AG04450 (cell line): ENCODE measurements around the gene BRIP1. TPM values are rescaled to one million over a fixed set of nuclear protein-coding genes. Genes with fewer than 3 reads are reported as not detected.

Source experiments
- CTCF ChIA-PET: fragments of 300-600, 350-600 bp; formaldehyde crosslinking; extraction: SDS; loops from one replicate; lab custom pipeline; 2022; ENCODE audit warnings: antibody characterized with exemption, inconsistent platforms; lab: Charles Lee
- POLR2A ChIA-PET: fragments of 350-600 bp; formaldehyde crosslinking; extraction: SDS; loops from one replicate; lab custom pipeline; 2021; ENCODE audit warnings: antibody characterized with exemption, inconsistent platforms; lab: Yijun Ruan, JAX
- DNase-seq: peaks from one replicate; pipeline ENCODE4 v3.0.0-alpha.2; 2011; ENCODE audit warnings: low read depth, low spot score
- H3K27ac ChIP-seq: one replicate; pipeline ENCODE4 v1.5.1; 2012; ENCODE audit warnings: low read depth, low read length, control low read depth
- H3K27me3 ChIP-seq: one replicate; pipeline ENCODE4 v1.6.0; 2012; ENCODE audit warnings: low read length; ENCODE audit not compliant: control insufficient read depth, insufficient read depth
- H3K4me3 ChIP-seq: 2 replicates; pipeline ENCODE4 v1.5.1; 2011; ENCODE audit warnings: mild to moderate bottlenecking, low read depth, low read length, control low read depth
- H3K9me3 ChIP-seq: 2 replicates; pipeline ENCODE4 v1.5.1; 2012; ENCODE audit warnings: low read length; ENCODE audit not compliant: control insufficient read depth, insufficient read depth
- polyA plus RNA-seq: library from polyadenylated mRNA; depleted of rRNA; stranded (reverse); fragments of >200 nt; gene quantifications from 2 replicates; pipeline ENCODE4 v1.2.3, GENCODE V29; 2011
- TF ChIP-seq, protein P1 (sequence below): IDR thresholded peaks from 2 replicates; pipeline ENCODE4 v1.5.1; 2011; ENCODE audit warnings: low read depth, low read length, control low read depth, inconsistent platforms

The BRIP1 gene
- polyA plus RNA-seq, 1 experiment, result 5.0 TPM

DNA sequence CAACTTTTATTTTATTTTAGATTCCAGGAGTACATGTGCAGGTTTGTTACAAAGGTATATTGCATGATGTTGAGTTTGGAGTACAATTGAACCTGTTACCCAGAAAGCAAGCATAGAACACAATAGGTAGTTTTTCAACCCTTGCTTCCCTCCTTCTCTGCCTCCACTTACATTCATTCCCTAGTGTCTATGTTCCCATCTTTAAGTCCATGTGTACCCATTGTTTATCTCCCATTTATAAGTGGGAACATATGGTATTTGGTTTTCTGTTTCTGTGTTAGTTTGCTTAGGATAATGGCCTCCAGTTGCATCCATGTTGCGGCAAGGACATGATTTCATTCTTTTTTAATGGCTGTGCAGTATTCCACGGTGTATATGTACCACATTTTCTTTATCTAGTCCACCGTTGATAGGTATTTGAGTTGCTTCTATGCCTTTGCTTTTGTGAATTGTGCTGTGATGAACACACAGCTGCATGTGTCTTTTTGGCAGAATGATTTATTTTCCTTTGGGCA, 158.3 kb downstream of the BRIP1 start:
- CTCF ChIA-PET, result no interaction called here
- TF ChIP-seq, protein P1, sequence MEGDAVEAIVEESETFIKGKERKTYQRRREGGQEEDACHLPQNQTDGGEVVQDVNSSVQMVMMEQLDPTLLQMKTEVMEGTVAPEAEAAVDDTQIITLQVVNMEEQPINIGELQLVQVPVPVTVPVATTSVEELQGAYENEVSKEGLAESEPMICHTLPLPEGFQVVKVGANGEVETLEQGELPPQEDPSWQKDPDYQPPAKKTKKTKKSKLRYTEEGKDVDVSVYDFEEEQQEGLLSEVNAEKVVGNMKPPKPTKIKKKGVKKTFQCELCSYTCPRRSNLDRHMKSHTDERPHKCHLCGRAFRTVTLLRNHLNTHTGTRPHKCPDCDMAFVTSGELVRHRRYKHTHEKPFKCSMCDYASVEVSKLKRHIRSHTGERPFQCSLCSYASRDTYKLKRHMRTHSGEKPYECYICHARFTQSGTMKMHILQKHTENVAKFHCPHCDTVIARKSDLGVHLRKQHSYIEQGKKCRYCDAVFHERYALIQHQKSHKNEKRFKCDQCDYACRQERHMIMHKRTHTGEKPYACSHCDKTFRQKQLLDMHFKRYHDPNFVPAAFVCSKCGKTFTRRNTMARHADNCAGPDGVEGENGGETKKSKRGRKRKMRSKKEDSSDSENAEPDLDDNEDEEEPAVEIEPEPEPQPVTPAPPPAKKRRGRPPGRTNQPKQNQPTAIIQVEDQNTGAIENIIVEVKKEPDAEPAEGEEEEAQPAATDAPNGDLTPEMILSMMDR, result no peak
- no peak overlapping the region for H3K27ac ChIP-seq
- POLR2A ChIA-PET, result no interaction called here
- H3K27me3 ChIP-seq, result no peaks in the 10 kb centered on the region
- no peaks in the 10 kb centered on the region for H3K9me3 ChIP-seq
- DNase-seq, result no peak
- H3K4me3 ChIP-seq, result no peak overlapping the region

DNA sequence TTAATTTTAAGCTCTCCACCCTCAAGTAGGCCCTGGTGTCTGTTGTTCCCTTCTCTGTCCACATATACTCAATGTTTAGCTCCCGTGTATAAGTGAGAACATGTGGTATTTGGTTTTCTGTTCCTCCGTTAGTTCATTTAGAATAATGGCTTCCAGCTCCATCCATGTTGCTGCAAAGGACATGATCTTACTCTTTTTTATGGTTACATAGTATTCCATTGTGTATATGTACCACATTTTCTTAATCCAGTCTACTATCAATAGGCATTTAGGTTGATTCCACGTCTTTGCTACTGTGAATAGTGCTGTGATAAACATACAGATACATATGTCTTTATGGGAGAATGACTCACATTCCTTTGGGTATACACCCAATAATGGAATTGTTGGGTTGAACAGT, 160.9 kb downstream of the BRIP1 start:
- CTCF ChIA-PET, result no interaction called here
- TF ChIP-seq, protein P1, result no peak
- H3K4me3 ChIP-seq, result no peak overlapping the region
- H3K9me3 ChIP-seq, result peaks cover 3% of the 10 kb centered on the region; the same call in 1 of the 2 replicates
- H3K27ac ChIP-seq, result no peak overlapping the region
- no peak for DNase-seq
- POLR2A ChIA-PET, result no interaction called here
- H3K27me3 ChIP-seq, result no peaks in the 10 kb centered on the region

DNA sequence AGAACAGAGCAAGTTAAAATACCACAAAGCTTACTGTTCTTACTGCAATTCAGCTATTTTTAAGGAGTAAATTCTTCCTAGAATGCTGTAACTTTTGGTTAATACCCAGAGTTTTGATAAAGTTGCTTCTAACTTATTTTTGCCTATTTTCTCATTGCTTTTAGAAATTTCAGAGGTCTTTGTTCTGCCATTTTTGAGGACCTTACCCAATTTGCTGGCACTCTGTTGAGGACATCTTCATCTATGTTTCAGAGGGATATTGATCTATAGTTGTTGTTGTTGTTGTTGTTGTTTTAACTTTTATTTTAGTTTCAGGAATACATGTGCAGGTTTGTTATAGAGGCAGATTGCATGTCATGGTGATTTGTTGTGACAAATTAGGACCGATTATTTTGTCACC, 161.3 kb downstream of the BRIP1 start:
- no peak overlapping the region for H3K4me3 ChIP-seq
- ChIA-PET CTCF (no interaction called here), POLR2A (no interaction called here)
- peaks cover 3% of the 10 kb centered on the region; the same call in 1 of the 2 replicates for H3K9me3 ChIP-seq
- DNase-seq, result no peak
- no peak overlapping the region for H3K27ac ChIP-seq
- H3K27me3 ChIP-seq, result no peaks in the 10 kb centered on the region
- TF ChIP-seq, protein P1, result no peak

DNA sequence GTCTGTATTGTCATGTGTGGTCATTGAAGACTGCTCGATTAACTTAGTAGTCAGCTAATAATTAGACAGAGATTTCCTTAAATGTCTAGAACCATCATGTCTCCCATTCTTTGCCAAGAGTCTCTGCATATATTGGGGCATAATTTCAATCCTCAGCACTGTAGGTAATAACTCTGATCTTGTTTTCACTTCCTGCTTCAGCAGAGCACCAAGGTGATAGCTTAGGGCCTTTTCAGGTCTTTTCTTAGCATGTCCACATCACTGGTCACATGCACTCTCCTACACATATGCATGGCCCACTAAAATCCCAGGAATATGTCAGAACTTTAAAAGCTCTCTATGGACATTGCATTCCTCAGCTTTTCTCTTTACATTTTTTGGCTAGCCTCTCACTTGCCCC, 162.0 kb downstream of the BRIP1 start:
- TF ChIP-seq, protein P1, result no peak
- POLR2A ChIA-PET, result no interaction called here
- Histone ChIP-seq H3K27ac (no peak overlapping the region), H3K9me3 (peaks cover 3% of the 10 kb centered on the region; the same call in 1 of the 2 replicates), H3K4me3 (no peak overlapping the region), H3K27me3 (no peaks in the 10 kb centered on the region)
- CTCF ChIA-PET, result no interaction called here
- no peak for DNase-seq

DNA sequence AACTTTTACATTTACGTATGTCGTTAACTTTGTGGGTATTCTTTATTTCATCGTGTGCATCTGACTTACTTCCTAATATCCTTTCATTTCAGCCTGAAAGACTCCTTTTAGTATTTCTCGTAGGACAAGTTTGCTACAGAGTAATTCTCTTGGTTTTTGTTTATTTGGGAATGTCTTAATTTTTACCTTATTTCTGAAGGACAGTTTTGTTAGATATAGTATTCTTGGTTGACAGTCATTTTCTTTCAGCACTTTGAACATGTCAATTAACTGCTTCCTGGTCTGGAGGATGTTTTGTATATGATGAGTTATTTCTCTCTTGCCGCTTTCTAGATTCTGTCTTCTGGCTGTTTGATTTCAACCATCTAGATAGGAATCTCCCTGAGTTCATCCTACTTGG, 163.1 kb downstream of the BRIP1 start:
- H3K9me3 ChIP-seq, result peaks cover 3% of the 10 kb centered on the region; the same call in 1 of the 2 replicates
- ChIA-PET CTCF (no interaction called here), POLR2A (no interaction called here)
- DNase-seq, result no peak
- TF ChIP-seq, protein P1, result no peak
- no peaks in the 10 kb centered on the region for H3K27me3 ChIP-seq
- H3K27ac ChIP-seq, result no peak overlapping the region
- no peak overlapping the region for H3K4me3 ChIP-seq
